HG03196 (cell line): ENCODE data around the gene CTDSPL.
A peak's percentile ranks its signal among the peaks of the same experiment; 100 is the strongest.
"Not testable (repeated sequence)": the region's sequence is repeated elsewhere in the genome, so short reads cannot be mapped to it uniquely, and the experiment has no call there.

Experiments
- ATAC-seq: cut with Tn5 transposase; IDR thresholded peaks from one replicate; pipeline ENCODE4 v1.9.1; 2021; ENCODE audit not compliant: unreplicated experiment

CTDSPL gene

GRCh38 chr3:37963016-37963415, 101.3 kb downstream of the CTDSPL start:
- ATAC-seq = no peak

- no peak for ATAC-seq
Measured at GRCh38 chr3:37963635-37964034, 102.0 kb downstream of the CTDSPL start.

GRCh38 chr3:37964146-37964545, 102.5 kb downstream of the CTDSPL start:
- no peak for ATAC-seq

GRCh38 chr3:37964716-37965115, 103.0 kb downstream of the CTDSPL start:
- ATAC-seq = no peak

GRCh38 chr3:37967260-37967881, 105.7 kb downstream of the CTDSPL start:
- ATAC-seq = peak; percentile 61

GRCh38 chr3:37968199-37968598, 106.5 kb downstream of the CTDSPL start:
- no peak for ATAC-seq

- ATAC-seq = no peak
Measured at GRCh38 chr3:37968813-37969595, 107.3 kb downstream of the CTDSPL start.

GRCh38 chr3:37969596-37970100, 108.0 kb downstream of the CTDSPL start:
- ATAC-seq = no peak

GRCh38 chr3:37970802-37971201, 109.1 kb downstream of the CTDSPL start:
- ATAC-seq = no peak

GRCh38 chr3:37971467-37971866, 109.8 kb downstream of the CTDSPL start:
- ATAC-seq = no peak

- ATAC-seq = not testable (repeated sequence)
Measured at GRCh38 chr3:37972056-37972455, 110.4 kb downstream of the CTDSPL start.

- ATAC-seq = no peak
Measured at GRCh38 chr3:37973246-37974054, 111.8 kb downstream of the CTDSPL start.

- peak; percentile 96 for ATAC-seq
Measured at GRCh38 chr3:37974121-37975083, 112.7 kb downstream of the CTDSPL start.

- ATAC-seq = no peak
Measured at GRCh38 chr3:37979541-37980461, 118.1 kb downstream of the CTDSPL start.

GRCh38 chr3:37980462-37981347, 119.0 kb downstream of the CTDSPL start:
- no peak for ATAC-seq

- ATAC-seq = no peak
Measured at GRCh38 chr3:37981348-37981664, 119.6 kb downstream of the CTDSPL start.

- ATAC-seq = no peak
Measured at GRCh38 chr3:37982331-37982730, 120.7 kb downstream of the CTDSPL start.

- ATAC-seq = no peak
Measured at GRCh38 chr3:37984051-37984450, 122.4 kb downstream of the CTDSPL start.
